ENCODE data around the gene PDIA2.
A peak's percentile ranks its signal among the peaks of the same experiment; 100 is the strongest.
"Not testable (repeated sequence)": the region's sequence is repeated elsewhere in the genome, so short reads cannot be mapped to it uniquely, and the experiment has no call there.

Gene PDIA2

GRCh38 chr16:333406-334094 is 50.6 kb downstream of the PDIA2 start:
- no peak for DNase-seq

- DNase-seq, result not testable (repeated sequence)
Measured at GRCh38 chr16:334164-334832, 51.3 kb downstream of the PDIA2 start.

- DNase-seq, result not testable (repeated sequence)
Measured at GRCh38 chr16:334861-335632, 52.1 kb downstream of the PDIA2 start.

- peak in 1 of 2 donors; percentile 32 for DNase-seq
Measured at GRCh38 chr16:336269-336668, 53.3 kb downstream of the PDIA2 start.

Measured in CD4-positive, alpha-beta T cell treated with Interleukin-1 beta for 1 hour (primary cell).